Astrocyte (in vitro differentiated cells and primary cell): ENCODE measurements around the gene MRPS18A. TPM values are rescaled to one million over a fixed set of nuclear protein-coding genes. Genes with fewer than 3 reads are reported as not detected.

Source experiments
- DNase-seq: peaks from one replicate; pipeline ENCODE4 v3.0.0-alpha.2; 2010; ENCODE audit warnings: low read depth
- FAIRE-seq: peaks from 2 replicates; lab custom pipeline; 2011; peaks lifted over from hg19 to GRCh38; lab: Jason Lieb, UNC
- H2AFZ ChIP-seq: 2 replicates; pipeline ENCODE4 v1.6.0; 2012; ENCODE audit warnings: low read depth, low read length, inconsistent platforms
- H3K27ac ChIP-seq: 2 replicates; pipeline ENCODE4 v1.5.1; 2011; ENCODE audit warnings: low read depth, low read length, inconsistent platforms
- H3K27me3 ChIP-seq: 2 replicates; pipeline ENCODE4 v1.6.0; 2011; ENCODE audit warnings: low read length, inconsistent platforms; ENCODE audit not compliant: insufficient read depth
- H3K36me3 ChIP-seq: 2 replicates; pipeline ENCODE4 v1.5.1; 2011; ENCODE audit warnings: low read length, inconsistent platforms; ENCODE audit not compliant: insufficient read depth
- H3K4me1 ChIP-seq: 2 replicates; pipeline ENCODE4 v1.5.1; 2011; ENCODE audit warnings: low read length, inconsistent platforms; ENCODE audit not compliant: insufficient read depth
- H3K4me2 ChIP-seq: 2 replicates; pipeline ENCODE4 v1.6.0; 2012; ENCODE audit warnings: low read length, inconsistent platforms
- H3K4me3 ChIP-seq: 2 replicates; pipeline ENCODE4 v1.5.1; 2011; ENCODE audit warnings: low read depth, mild to moderate bottlenecking, low read length, inconsistent platforms; ENCODE audit not compliant: insufficient read depth
- H3K79me2 ChIP-seq: 2 replicates; pipeline ENCODE4 v1.6.0; 2012; ENCODE audit warnings: mild to moderate bottlenecking, low read length, inconsistent platforms; ENCODE audit not compliant: insufficient read depth
- H3K9ac ChIP-seq: 2 replicates; pipeline ENCODE4 v1.6.0; 2012; ENCODE audit warnings: mild to moderate bottlenecking, low read length, inconsistent platforms
- H3K9me3 ChIP-seq: 2 replicates; pipeline ENCODE4 v1.5.1; 2012; ENCODE audit warnings: low read depth, mild to moderate bottlenecking, low read length, inconsistent platforms; ENCODE audit not compliant: insufficient read depth
- H4K20me1 ChIP-seq: 2 replicates; pipeline ENCODE4 v1.6.0; 2012; ENCODE audit warnings: low read length, inconsistent platforms; ENCODE audit not compliant: insufficient read depth
- H3K27ac Mint-ChIP-seq: one replicate; pipeline ENCODE4 v1.8.0; 2021; ENCODE audit warnings: mild to moderate bottlenecking, mixed read lengths; ENCODE audit not compliant: unreplicated experiment
- H3K27me3 Mint-ChIP-seq: one replicate; pipeline ENCODE4 v1.8.0; 2021; ENCODE audit warnings: low read depth, mixed read lengths; ENCODE audit not compliant: unreplicated experiment
- H3K36me3 Mint-ChIP-seq: one replicate; pipeline ENCODE4 v1.8.0; 2021; ENCODE audit warnings: low read depth, mixed read lengths; ENCODE audit not compliant: unreplicated experiment
- H3K4me1 Mint-ChIP-seq: one replicate; pipeline ENCODE4 v1.8.0; 2021; ENCODE audit warnings: low read depth, mixed read lengths; ENCODE audit not compliant: unreplicated experiment
- H3K4me3 Mint-ChIP-seq: one replicate; pipeline ENCODE4 v1.8.0; 2021; ENCODE audit warnings: mild to moderate bottlenecking, moderate library complexity, mixed read lengths; ENCODE audit not compliant: unreplicated experiment
- H3K9me3 Mint-ChIP-seq: one replicate; pipeline ENCODE4 v1.8.0; 2021; ENCODE audit warnings: mild to moderate bottlenecking, mixed read lengths; ENCODE audit not compliant: unreplicated experiment
- CTCF ChIP-seq: IDR thresholded peaks from 2 replicates; pipeline ENCODE4 v1.5.1; 2011; ENCODE audit warnings: low read depth, mild to moderate bottlenecking, inconsistent platforms, low read length, moderate library complexity; ENCODE audit not compliant: insufficient read depth
- EZH2 ChIP-seq: IDR thresholded peaks from 2 replicates; pipeline ENCODE4 v1.6.1; 2012; ENCODE audit warnings: mild to moderate bottlenecking, low read length, inconsistent platforms; ENCODE audit not compliant: insufficient read depth
- total RNA-seq: library from RNA; stranded (reverse); gene quantifications from 2 replicates; pipeline ENCODE4 v1.2.1, GENCODE V29; 2021

MRPS18A gene
- total RNA-seq, 1 donor from 2014 or later, result 33.5 TPM

- no peak overlapping the region for H3K27ac ChIP-seq
- Mint-ChIP-seq H3K27ac (no peak overlapping the region), H3K4me3 (no peak overlapping the region)
Measured at GRCh38 chr6:43670623-43670986, 17.0 kb downstream of the MRPS18A start.

GRCh38 chr6:43669922-43670622, 17.5 kb downstream of the MRPS18A start:
- H3K9me3 Mint-ChIP-seq, result no peaks in the 10 kb centered on the region
- peaks cover 9% of the 10 kb centered on the region for H3K36me3 ChIP-seq
- H3K79me2 ChIP-seq, result no peaks in the 10 kb centered on the region
- peaks cover 14% of the 10 kb centered on the region for H3K36me3 Mint-ChIP-seq
- DNase-seq, result no peak
- TF ChIP-seq CTCF (no peak), EZH2 (no peak)
- no peaks in the 10 kb centered on the region for H3K27me3 Mint-ChIP-seq
- no peak for FAIRE-seq
- H3K9me3 ChIP-seq, result no peaks in the 10 kb centered on the region
- H4K20me1 ChIP-seq, result peaks cover 11% of the 10 kb centered on the region
- peak overlapping the region; percentile 34 for H3K4me3 Mint-ChIP-seq
- no peak overlapping the region for H3K4me3 ChIP-seq
- H2AFZ ChIP-seq, result no peak overlapping the region
- no peak overlapping the region for H3K27ac ChIP-seq
- no peak overlapping the region for H3K4me2 ChIP-seq
- no peak overlapping the region for H3K9ac ChIP-seq
- H3K4me1 Mint-ChIP-seq, result peaks cover 27% of the 10 kb centered on the region
- peaks cover 16% of the 10 kb centered on the region for H3K4me1 ChIP-seq
- no peaks in the 10 kb centered on the region for H3K27me3 ChIP-seq
- H3K27ac Mint-ChIP-seq, result no peak overlapping the region

More at GRCh38 chr6:43670623-43670986, 17.0 kb downstream of the MRPS18A start:
- H3K27me3 ChIP-seq, result no peaks in the 10 kb centered on the region
- Mint-ChIP-seq H3K27me3 (no peaks in the 10 kb centered on the region), H3K9me3 (no peaks in the 10 kb centered on the region), H3K36me3 (peaks cover 15% of the 10 kb centered on the region), H3K4me1 (peaks cover 27% of the 10 kb centered on the region)
- H3K4me1 ChIP-seq, result peaks cover 16% of the 10 kb centered on the region
- H4K20me1 ChIP-seq, result peaks cover 11% of the 10 kb centered on the region
- H3K79me2 ChIP-seq, result no peaks in the 10 kb centered on the region
- H3K4me3 ChIP-seq, result no peak overlapping the region
- H2AFZ ChIP-seq, result no peak overlapping the region
- no peak overlapping the region for H3K9ac ChIP-seq
- FAIRE-seq, result no peak
- TF ChIP-seq EZH2 (no peak), CTCF (no peak)
- H3K4me2 ChIP-seq, result no peak overlapping the region
- H3K36me3 ChIP-seq, result peaks cover 9% of the 10 kb centered on the region
- no peak for DNase-seq
- no peaks in the 10 kb centered on the region for H3K9me3 ChIP-seq
